ENCODE data around the gene ARHGAP10.

DNA sequence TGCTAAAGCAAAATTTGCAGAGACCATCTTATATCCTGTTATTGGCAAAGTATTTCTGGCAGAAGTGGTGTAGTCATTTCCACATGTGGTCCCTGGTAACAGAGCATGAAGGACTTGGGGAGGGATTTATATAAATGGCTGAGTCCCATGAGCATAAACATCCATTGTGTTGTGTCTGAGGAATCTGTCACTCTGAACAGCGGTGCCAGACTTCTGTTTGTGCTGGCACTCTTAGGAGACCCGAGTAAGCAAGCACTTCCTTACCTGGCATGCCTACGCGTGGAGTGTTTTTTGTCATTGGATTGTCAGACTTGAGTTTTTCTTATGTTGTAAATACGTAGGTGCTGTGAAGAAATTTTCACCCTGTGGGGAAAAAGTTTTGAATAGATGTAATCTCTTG, 285.9 kb downstream of the ARHGAP10 start:
- TF ChIP-seq POLR2A (IDR thresholded peaks at IDR 0.05; ENCODE audit: low read depth, low read length) (no peak), POLR2AphosphoS5 (IDR thresholded peaks at IDR 0.05; ENCODE audit: low read depth, low read length) (no peak), TAF1 (IDR thresholded peaks at IDR 0.05; ENCODE audit: low read depth, low read length) (no peak), POU2F2 (IDR thresholded peaks at IDR 0.05; ENCODE audit: low read depth, low read length) (no peak), SPI1 (IDR thresholded peaks at IDR 0.05; ENCODE audit: low read depth, low read length) (no peak), PAX5 (IDR thresholded peaks at IDR 0.05; ENCODE audit: insufficient read depth, low read length, severe bottlenecking) (no peak)
